Choroid plexus epithelial cell (primary cell): ENCODE data around the gene PRSS27.
"Not testable (repeated sequence)": the region's sequence is repeated elsewhere in the genome, so short reads cannot be mapped to it uniquely, and the experiment has no call there.

ENCODE experiments used
- DNase-seq: peaks from one replicate; pipeline ENCODE4 v3.0.0-alpha.2; 2010; ENCODE audit warnings: low read depth
- H3K4me3 ChIP-seq: 2 replicates; pipeline ENCODE4 v1.5.1; 2011; ENCODE audit warnings: low read depth, mild to moderate bottlenecking, control low read depth, low read length, moderate library complexity
- CTCF ChIP-seq: conservative IDR thresholded peaks from 2 replicates; pipeline ENCODE4 v1.5.1; 2011; ENCODE audit warnings: low read depth, mild to moderate bottlenecking, control low read depth, inconsistent platforms, low read length, moderate library complexity

Gene PRSS27

GRCh38 chr16:2692948-2693651, 26.9 kb downstream of the PRSS27 start:
- DNase-seq, result peak; percentile 56
- no peak for TF ChIP-seq CTCF

GRCh38 chr16:2692251-2692947, 27.6 kb downstream of the PRSS27 start:
- no peak for DNase-seq
- TF ChIP-seq CTCF, result no peak
- H3K4me3 ChIP-seq, result no peak overlapping the region

More at GRCh38 chr16:2692948-2693651, 26.9 kb downstream of the PRSS27 start:
- no peak overlapping the region for H3K4me3 ChIP-seq

GRCh38 chr16:2691491-2692248, 28.4 kb downstream of the PRSS27 start:
- no peak for DNase-seq
- no peak overlapping the region for H3K4me3 ChIP-seq
- no peak for TF ChIP-seq CTCF

- DNase-seq, result no peak
- TF ChIP-seq CTCF, result no peak
Measured at GRCh38 chr16:2690852-2691251, 29.2 kb downstream of the PRSS27 start.

GRCh38 chr16:2689968-2690801, 29.8 kb downstream of the PRSS27 start:
- DNase-seq, result no peak
- no peak overlapping the region for H3K4me3 ChIP-seq
- TF ChIP-seq CTCF, result no peak

More at GRCh38 chr16:2690852-2691251, 29.2 kb downstream of the PRSS27 start:
- no peak overlapping the region for H3K4me3 ChIP-seq

- not testable (repeated sequence) for H3K4me3 ChIP-seq, DNase-seq
Measured at GRCh38 chr16:2689422-2689821, 30.6 kb downstream of the PRSS27 start.
